HepG2 (cell line): ENCODE results near the gene MIA3.

ENCODE experiments used
- MAX ChIP-seq: IDR thresholded peaks from 2 replicates; pipeline ENCODE4 v1.6.1; 2012; ENCODE audit warnings: inconsistent platforms
- ZNF282 ChIP-seq: fragments of 450-650 bp; IDR thresholded peaks from 2 replicates; pipeline ENCODE4 v1.6.1; 2018; ENCODE audit not compliant: partially characterized antibody

GRCh38 chr1:222620566-222620965, 2.7 kb downstream of the MIA3 start:
- TF ChIP-seq MAX (no peak), ZNF282 (no peak)
